GM23338 (cell line): ENCODE results near the gene LCNL1. TPM values are rescaled to one million over a fixed set of nuclear protein-coding genes. Genes with fewer than 3 reads are reported as not detected.

ENCODE experiments used
- ATAC-seq: fragments of 200-7000 bp; cut with Tn5 transposase; 3 replicates; pipeline ENCODE4 v1.9.1; 2020
- DNase-seq: peaks from one replicate; pipeline ENCODE4 v3.0.0-alpha.2; 2015; ENCODE audit warnings: low spot score
- H2AFZ ChIP-seq: fragments of 200-600 bp; sonication (generic); 2 replicates; pipeline ENCODE4 v1.8.0; 2016; ENCODE audit warnings: antibody characterized with exemption, mild to moderate bottlenecking, moderate library complexity
- H3F3A ChIP-seq: fragments of 200-600 bp; sonication (generic); replicated peaks from 2 replicates; pipeline ENCODE4 v1.8.0; 2017; ENCODE audit warnings: antibody characterized with exemption, mixed run types, low read depth
- H3K27ac ChIP-seq: fragments of 200-600 bp; sonication (generic); 2 replicates; pipeline ENCODE4 v1.6.1; 2016; ENCODE audit warnings: low read depth
- H3K27me3 ChIP-seq: fragments of 200-600 bp; sonication (generic); 2 replicates; pipeline ENCODE4 v1.8.0; 2016; ENCODE audit warnings: mild to moderate bottlenecking, mixed run types, moderate library complexity; ENCODE audit not compliant: insufficient read depth
- H3K36me3 ChIP-seq: fragments of 200-600 bp; sonication (generic); 2 replicates; pipeline ENCODE4 v1.8.0; 2016; ENCODE audit warnings: mild to moderate bottlenecking; ENCODE audit not compliant: insufficient read depth
- H3K4me1 ChIP-seq: fragments of 200-600 bp; sonication (generic); 2 replicates; pipeline ENCODE4 v1.8.0; 2016; ENCODE audit warnings: mild to moderate bottlenecking, moderate library complexity; ENCODE audit not compliant: insufficient read depth
- H3K4me2 ChIP-seq: fragments of 200-600 bp; sonication (generic); 2 replicates; pipeline ENCODE4 v1.7.1; 2017; ENCODE audit warnings: mixed run types
- H3K4me3 ChIP-seq: fragments of 200-600 bp; sonication (generic); 2 replicates; pipeline ENCODE4 v1.6.1; 2016; ENCODE audit warnings: mixed run types
- H3K79me2 ChIP-seq: fragments of 200-600 bp; sonication (generic); replicated peaks from 2 replicates; pipeline ENCODE4 v1.8.0; 2017; ENCODE audit warnings: mild to moderate bottlenecking; ENCODE audit not compliant: insufficient read depth
- H3K9me2 ChIP-seq: fragments of 200-600 bp; sonication (generic); 2 replicates; pipeline ENCODE4 v1.8.0; 2017; ENCODE audit not compliant: insufficient read depth
- H4K20me1 ChIP-seq: fragments of 200-600 bp; sonication (generic); replicated peaks from 2 replicates; pipeline ENCODE4 v1.8.0; 2017; ENCODE audit warnings: mild to moderate bottlenecking; ENCODE audit not compliant: insufficient read depth
- H3K27ac Mint-ChIP-seq: 2 replicates; pipeline ENCODE4 v1.8.0; 2020; ENCODE audit warnings: inconsistent platforms, mild to moderate bottlenecking, moderate library complexity, mixed read lengths
- H3K27me3 Mint-ChIP-seq: 3 replicates; pipeline ENCODE4 v1.8.0; 2022; ENCODE audit warnings: low read depth, mild to moderate bottlenecking, moderate library complexity, mixed read lengths, inconsistent platforms; ENCODE audit not compliant: insufficient read depth, poor library complexity
- H3K36me3 Mint-ChIP-seq: 3 replicates; pipeline ENCODE4 v1.8.0; 2021; ENCODE audit warnings: low read depth, mild to moderate bottlenecking, inconsistent platforms, moderate library complexity, mixed read lengths
- H3K4me1 Mint-ChIP-seq: 3 replicates; pipeline ENCODE4 v1.8.0; 2020; ENCODE audit warnings: mild to moderate bottlenecking, inconsistent platforms, mixed read lengths
- H3K4me3 Mint-ChIP-seq: 3 replicates; pipeline ENCODE4 v1.8.0; 2021; ENCODE audit warnings: moderate library complexity, mild to moderate bottlenecking, inconsistent platforms, mixed read lengths
- H3K9me3 Mint-ChIP-seq: 3 replicates; pipeline ENCODE4 v1.8.0; 2020; ENCODE audit warnings: moderate library complexity, mild to moderate bottlenecking, inconsistent platforms, mixed read lengths
- CREB1 ChIP-seq: fragments of 250-450 bp; sonication (Bioruptor Pico); IDR thresholded peaks from 2 replicates; pipeline ENCODE4 v1.5.0; 2020; ENCODE audit warnings: low read depth, mild to moderate bottlenecking, moderate library complexity
- EZH2 ChIP-seq: fragments of 200-600 bp; sonication (generic); IDR thresholded peaks from one replicate; pipeline ENCODE4 v1.8.0; 2017; ENCODE audit warnings: antibody characterized with exemption, mild to moderate bottlenecking, low read depth; ENCODE audit not compliant: unreplicated experiment
- EZH2phosphoT487 ChIP-seq: fragments of 200-600 bp; sonication (generic); IDR thresholded peaks from one replicate; pipeline ENCODE4 v1.8.1; 2018; ENCODE audit warnings: antibody characterized with exemption; ENCODE audit not compliant: unreplicated experiment
- JUNB ChIP-seq: IDR thresholded peaks from one replicate; pipeline ENCODE4 v1.6.1; 2016; ENCODE audit warnings: antibody characterized with exemption; ENCODE audit not compliant: unreplicated experiment
- NANOG ChIP-seq: IDR thresholded peaks from 2 replicates; pipeline ENCODE4 v1.6.1; 2016; ENCODE audit warnings: antibody characterized with exemption, borderline replicate concordance
- POLR2AphosphoS5 ChIP-seq: IDR thresholded peaks from 2 replicates; pipeline ENCODE4 v1.6.1; 2016; ENCODE audit warnings: antibody characterized with exemption, low read depth
- STAT1 ChIP-seq: IDR thresholded peaks from one replicate; pipeline ENCODE4 v1.6.1; 2016; ENCODE audit warnings: antibody characterized with exemption; ENCODE audit not compliant: unreplicated experiment
- ZNF114 ChIP-seq: fragments of 250-450 bp; sonication (Bioruptor Pico); IDR thresholded peaks from 2 replicates; pipeline ENCODE4 v1.5.0; 2020; ENCODE audit warnings: mild to moderate bottlenecking, moderate library complexity
- ZNF331 ChIP-seq: fragments of 250-450 bp; sonication (Bioruptor Pico); IDR thresholded peaks from 2 replicates; pipeline ENCODE4 v1.5.0; 2020; ENCODE audit warnings: low read depth, mild to moderate bottlenecking, moderate library complexity
- polyA plus RNA-seq: library from polyadenylated mRNA; unstranded; fragments of >200 nt; fragmentation: Nextera tagmentation; extraction: Ambion mirVana; gene quantifications from 2 replicates; pipeline ENCODE4 v1.2.1, GENCODE V29; 2016
- total RNA-seq: library from RNA; depleted of rRNA; stranded (reverse); fragments of >200 nt; shearing (Covaris generic); gene quantifications from 2 replicates; pipeline ENCODE4 v1.2.3, GENCODE V29; 2014
- TF ChIP-seq, protein P1 (sequence below), 2 experiments: fragments of 200-600 bp in 1 of 2; sonication (generic) in 1 of 2; conservative IDR thresholded peaks; 2 replicates each; pipeline versions ENCODE4 v1.5.1 to v1.6.1; 2016 to 2017; ENCODE audit warnings: antibody characterized with exemption in 2 of 2, low read depth in 2 of 2, mild to moderate bottlenecking in 2 of 2, moderate library complexity in 1 of 2
- TF ChIP-seq, protein P2 (sequence below): IDR thresholded peaks from 2 replicates; pipeline ENCODE4 v1.6.1; 2016; ENCODE audit warnings: antibody characterized with exemption
- TF ChIP-seq, protein P3 (sequence below): fragments of 250-450 bp; sonication (Bioruptor Pico); IDR thresholded peaks from 2 replicates; pipeline ENCODE4 v1.5.0; 2020; ENCODE audit warnings: mild to moderate bottlenecking, moderate library complexity
- TF ChIP-seq, protein P4 (sequence below): IDR thresholded peaks from one replicate; pipeline ENCODE4 v1.6.1; 2018; ENCODE audit warnings: antibody characterized with exemption; ENCODE audit not compliant: unreplicated experiment

LCNL1 gene
- total and polyA plus RNA-seq, 2 experiments from 2014 or later, result 0.11 TPM; not detected in 1

DNA sequence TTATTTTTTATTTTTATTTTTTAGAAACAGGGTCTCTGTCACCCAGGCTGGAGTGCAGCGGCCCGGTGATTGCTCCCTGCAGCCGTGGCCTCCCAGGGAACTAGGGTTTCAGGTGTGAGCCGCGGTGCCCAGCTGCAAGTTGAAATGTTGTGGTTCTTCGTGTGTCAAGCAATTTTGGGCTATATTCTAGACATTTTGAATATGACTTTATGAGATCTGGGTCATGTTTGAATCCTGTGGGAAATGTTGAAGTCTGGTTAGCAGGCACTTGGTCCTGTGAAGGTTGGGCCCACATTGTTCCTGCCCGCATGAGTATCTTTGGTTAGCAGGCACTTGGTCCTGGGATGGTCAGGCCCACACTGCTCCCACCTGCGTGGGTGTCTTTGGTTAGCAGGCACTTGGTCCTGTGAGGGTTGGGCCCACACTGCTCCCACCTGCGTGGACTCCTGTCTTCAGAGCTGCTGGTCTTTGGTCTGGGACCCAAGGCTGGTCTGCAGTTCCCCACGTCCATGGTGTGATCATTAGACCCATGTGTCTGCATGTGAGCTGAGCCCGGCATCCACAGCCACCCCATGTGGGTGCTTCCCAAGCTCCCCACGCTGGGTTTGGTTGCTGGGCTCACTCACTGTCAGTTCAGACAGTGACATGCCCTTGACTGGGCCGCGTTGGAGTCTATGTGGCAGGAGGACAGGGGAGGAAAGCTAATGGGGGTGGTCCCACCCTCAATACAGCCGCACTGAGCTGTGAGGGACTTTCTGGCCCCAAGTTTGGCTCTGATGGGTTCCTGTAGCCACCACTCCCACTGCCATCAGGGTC, 45.4 kb upstream of the LCNL1 start:
- TF ChIP-seq, protein P1, sequence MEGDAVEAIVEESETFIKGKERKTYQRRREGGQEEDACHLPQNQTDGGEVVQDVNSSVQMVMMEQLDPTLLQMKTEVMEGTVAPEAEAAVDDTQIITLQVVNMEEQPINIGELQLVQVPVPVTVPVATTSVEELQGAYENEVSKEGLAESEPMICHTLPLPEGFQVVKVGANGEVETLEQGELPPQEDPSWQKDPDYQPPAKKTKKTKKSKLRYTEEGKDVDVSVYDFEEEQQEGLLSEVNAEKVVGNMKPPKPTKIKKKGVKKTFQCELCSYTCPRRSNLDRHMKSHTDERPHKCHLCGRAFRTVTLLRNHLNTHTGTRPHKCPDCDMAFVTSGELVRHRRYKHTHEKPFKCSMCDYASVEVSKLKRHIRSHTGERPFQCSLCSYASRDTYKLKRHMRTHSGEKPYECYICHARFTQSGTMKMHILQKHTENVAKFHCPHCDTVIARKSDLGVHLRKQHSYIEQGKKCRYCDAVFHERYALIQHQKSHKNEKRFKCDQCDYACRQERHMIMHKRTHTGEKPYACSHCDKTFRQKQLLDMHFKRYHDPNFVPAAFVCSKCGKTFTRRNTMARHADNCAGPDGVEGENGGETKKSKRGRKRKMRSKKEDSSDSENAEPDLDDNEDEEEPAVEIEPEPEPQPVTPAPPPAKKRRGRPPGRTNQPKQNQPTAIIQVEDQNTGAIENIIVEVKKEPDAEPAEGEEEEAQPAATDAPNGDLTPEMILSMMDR (conservative IDR thresholded peaks at IDR 0.05; ENCODE audit: low read depth in 2 of 2), result no peak
- TF ChIP-seq STAT1 (no peak), EZH2phosphoT487 (no peak), NANOG (no peak), ZNF114 (CRISPR knock-in tag) (no peak), ZNF331 (CRISPR knock-in tag) (no peak), EZH2 (no peak), POLR2AphosphoS5 (no peak), JUNB (no peak), CREB1 (CRISPR knock-in tag) (no peak)
- TF ChIP-seq, protein P2, sequence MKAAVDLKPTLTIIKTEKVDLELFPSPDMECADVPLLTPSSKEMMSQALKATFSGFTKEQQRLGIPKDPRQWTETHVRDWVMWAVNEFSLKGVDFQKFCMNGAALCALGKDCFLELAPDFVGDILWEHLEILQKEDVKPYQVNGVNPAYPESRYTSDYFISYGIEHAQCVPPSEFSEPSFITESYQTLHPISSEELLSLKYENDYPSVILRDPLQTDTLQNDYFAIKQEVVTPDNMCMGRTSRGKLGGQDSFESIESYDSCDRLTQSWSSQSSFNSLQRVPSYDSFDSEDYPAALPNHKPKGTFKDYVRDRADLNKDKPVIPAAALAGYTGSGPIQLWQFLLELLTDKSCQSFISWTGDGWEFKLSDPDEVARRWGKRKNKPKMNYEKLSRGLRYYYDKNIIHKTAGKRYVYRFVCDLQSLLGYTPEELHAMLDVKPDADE, result no peak
- TF ChIP-seq, protein P3, sequence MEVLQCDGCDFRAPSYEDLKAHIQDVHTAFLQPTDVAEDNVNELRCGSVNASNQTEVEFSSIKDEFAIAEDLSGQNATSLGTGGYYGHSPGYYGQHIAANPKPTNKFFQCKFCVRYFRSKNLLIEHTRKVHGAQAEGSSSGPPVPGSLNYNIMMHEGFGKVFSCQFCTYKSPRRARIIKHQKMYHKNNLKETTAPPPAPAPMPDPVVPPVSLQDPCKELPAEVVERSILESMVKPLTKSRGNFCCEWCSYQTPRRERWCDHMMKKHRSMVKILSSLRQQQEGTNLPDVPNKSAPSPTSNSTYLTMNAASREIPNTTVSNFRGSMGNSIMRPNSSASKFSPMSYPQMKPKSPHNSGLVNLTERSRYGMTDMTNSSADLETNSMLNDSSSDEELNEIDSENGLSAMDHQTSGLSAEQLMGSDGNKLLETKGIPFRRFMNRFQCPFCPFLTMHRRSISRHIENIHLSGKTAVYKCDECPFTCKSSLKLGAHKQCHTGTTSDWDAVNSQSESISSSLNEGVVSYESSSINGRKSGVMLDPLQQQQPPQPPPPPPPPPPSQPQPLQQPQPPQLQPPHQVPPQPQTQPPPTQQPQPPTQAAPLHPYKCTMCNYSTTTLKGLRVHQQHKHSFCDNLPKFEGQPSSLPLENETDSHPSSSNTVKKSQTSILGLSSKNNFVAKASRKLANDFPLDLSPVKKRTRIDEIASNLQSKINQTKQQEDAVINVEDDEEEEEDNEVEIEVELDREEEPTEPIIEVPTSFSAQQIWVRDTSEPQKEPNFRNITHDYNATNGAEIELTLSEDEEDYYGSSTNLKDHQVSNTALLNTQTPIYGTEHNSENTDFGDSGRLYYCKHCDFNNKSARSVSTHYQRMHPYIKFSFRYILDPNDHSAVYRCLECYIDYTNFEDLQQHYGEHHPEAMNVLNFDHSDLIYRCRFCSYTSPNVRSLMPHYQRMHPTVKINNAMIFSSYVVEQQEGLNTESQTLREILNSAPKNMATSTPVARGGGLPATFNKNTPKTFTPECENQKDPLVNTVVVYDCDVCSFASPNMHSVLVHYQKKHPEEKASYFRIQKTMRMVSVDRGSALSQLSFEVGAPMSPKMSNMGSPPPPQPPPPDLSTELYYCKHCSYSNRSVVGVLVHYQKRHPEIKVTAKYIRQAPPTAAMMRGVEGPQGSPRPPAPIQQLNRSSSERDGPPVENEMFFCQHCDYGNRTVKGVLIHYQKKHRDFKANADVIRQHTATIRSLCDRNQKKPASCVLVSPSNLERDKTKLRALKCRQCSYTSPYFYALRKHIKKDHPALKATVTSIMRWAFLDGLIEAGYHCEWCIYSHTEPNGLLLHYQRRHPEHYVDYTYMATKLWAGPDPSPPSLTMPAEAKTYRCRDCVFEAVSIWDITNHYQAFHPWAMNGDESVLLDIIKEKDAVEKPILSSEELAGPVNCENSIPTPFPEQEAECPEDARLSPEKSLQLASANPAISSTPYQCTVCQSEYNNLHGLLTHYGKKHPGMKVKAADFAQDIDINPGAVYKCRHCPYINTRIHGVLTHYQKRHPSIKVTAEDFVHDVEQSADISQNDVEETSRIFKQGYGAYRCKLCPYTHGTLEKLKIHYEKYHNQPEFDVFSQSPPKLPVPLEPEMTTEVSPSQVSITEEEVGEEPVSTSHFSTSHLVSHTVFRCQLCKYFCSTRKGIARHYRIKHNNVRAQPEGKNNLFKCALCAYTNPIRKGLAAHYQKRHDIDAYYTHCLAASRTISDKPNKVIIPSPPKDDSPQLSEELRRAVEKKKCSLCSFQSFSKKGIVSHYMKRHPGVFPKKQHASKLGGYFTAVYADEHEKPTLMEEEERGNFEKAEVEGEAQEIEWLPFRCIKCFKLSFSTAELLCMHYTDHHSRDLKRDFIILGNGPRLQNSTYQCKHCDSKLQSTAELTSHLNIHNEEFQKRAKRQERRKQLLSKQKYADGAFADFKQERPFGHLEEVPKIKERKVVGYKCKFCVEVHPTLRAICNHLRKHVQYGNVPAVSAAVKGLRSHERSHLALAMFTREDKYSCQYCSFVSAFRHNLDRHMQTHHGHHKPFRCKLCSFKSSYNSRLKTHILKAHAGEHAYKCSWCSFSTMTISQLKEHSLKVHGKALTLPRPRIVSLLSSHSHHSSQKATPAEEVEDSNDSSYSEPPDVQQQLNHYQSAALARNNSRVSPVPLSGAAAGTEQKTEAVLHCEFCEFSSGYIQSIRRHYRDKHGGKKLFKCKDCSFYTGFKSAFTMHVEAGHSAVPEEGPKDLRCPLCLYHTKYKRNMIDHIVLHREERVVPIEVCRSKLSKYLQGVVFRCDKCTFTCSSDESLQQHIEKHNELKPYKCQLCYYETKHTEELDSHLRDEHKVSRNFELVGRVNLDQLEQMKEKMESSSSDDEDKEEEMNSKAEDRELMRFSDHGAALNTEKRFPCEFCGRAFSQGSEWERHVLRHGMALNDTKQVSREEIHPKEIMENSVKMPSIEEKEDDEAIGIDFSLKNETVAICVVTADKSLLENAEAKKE (CRISPR knock-in tag), result no peak
- TF ChIP-seq, protein P4, sequence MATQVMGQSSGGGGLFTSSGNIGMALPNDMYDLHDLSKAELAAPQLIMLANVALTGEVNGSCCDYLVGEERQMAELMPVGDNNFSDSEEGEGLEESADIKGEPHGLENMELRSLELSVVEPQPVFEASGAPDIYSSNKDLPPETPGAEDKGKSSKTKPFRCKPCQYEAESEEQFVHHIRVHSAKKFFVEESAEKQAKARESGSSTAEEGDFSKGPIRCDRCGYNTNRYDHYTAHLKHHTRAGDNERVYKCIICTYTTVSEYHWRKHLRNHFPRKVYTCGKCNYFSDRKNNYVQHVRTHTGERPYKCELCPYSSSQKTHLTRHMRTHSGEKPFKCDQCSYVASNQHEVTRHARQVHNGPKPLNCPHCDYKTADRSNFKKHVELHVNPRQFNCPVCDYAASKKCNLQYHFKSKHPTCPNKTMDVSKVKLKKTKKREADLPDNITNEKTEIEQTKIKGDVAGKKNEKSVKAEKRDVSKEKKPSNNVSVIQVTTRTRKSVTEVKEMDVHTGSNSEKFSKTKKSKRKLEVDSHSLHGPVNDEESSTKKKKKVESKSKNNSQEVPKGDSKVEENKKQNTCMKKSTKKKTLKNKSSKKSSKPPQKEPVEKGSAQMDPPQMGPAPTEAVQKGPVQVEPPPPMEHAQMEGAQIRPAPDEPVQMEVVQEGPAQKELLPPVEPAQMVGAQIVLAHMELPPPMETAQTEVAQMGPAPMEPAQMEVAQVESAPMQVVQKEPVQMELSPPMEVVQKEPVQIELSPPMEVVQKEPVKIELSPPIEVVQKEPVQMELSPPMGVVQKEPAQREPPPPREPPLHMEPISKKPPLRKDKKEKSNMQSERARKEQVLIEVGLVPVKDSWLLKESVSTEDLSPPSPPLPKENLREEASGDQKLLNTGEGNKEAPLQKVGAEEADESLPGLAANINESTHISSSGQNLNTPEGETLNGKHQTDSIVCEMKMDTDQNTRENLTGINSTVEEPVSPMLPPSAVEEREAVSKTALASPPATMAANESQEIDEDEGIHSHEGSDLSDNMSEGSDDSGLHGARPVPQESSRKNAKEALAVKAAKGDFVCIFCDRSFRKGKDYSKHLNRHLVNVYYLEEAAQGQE, result no peak
- no peak for DNase-seq
- H3K4me2 ChIP-seq, result no peak overlapping the region
- H4K20me1 ChIP-seq, result peaks cover 12% of the 10 kb centered on the region
- no peak overlapping the region for H2AFZ ChIP-seq
- no peak overlapping the region for H3K4me3 ChIP-seq
- H3K27me3 Mint-ChIP-seq, result peaks cover 8% of the 10 kb centered on the region
- no peaks in the 10 kb centered on the region; the same call in 1 of the 2 replicates for H3K9me2 ChIP-seq
- H3K27me3 ChIP-seq, result no peaks in the 10 kb centered on the region
- H3K4me1 ChIP-seq, result no peaks in the 10 kb centered on the region
- no peaks in the 10 kb centered on the region for H3K36me3 ChIP-seq
- H3K79me2 ChIP-seq, result 0 out of 2 replicates have a peak, but pooled peaks cover 8% of the 10 kb centered on the region
- H3K4me1 Mint-ChIP-seq, result peaks cover 11% of the 10 kb centered on the region
- no peak overlapping the region for H3K27ac ChIP-seq
- ATAC-seq, result no peak
- peak overlapping the region; percentile 56; the same call in 1 of the 2 replicates for H3K27ac Mint-ChIP-seq
- peaks cover 54% of the 10 kb centered on the region for H3K36me3 Mint-ChIP-seq
- peaks cover 11% of the 10 kb centered on the region; the same call in 1 of the 2 replicates for H3F3A ChIP-seq
- H3K9me3 Mint-ChIP-seq, result no peaks in the 10 kb centered on the region; the same call in 2 of the 3 replicates
- no peak overlapping the region for H3K4me3 Mint-ChIP-seq
